Retina (tissue), 1 donor: ENCODE data around the gene COQ3.

ENCODE experiments used
- DNase-seq: peaks from one replicate; pipeline ENCODE4 v3.0.0-alpha.2; 2016

The COQ3 gene

GRCh38 chr6:99393698-99394531, at the start of gene COQ3:
TSS of gene COQ3 (minus strand) at chr6:99394195. CDS start at chr6:99394179, 16 bp downstream.
- DNase-seq, result peak; percentile 95

GRCh38 chr6:99434702-99435530, 40.9 kb upstream of the COQ3 start:
- no peak for DNase-seq

GRCh38 chr6:99432877-99433276, 38.9 kb upstream of the COQ3 start:
- DNase-seq, result peak; percentile 51

- no peak for DNase-seq
Observed at GRCh38 chr6:99431901-99432300, 37.9 kb upstream of the COQ3 start.

GRCh38 chr6:99427988-99428387, 34.0 kb upstream of the COQ3 start:
- DNase-seq, result no peak

- no peak for DNase-seq
Observed at GRCh38 chr6:99426451-99426757, 32.4 kb upstream of the COQ3 start.

- peak; percentile 97 for DNase-seq
Observed at GRCh38 chr6:99425647-99426450, 31.9 kb upstream of the COQ3 start.

- peak; percentile 97 for DNase-seq
Observed at GRCh38 chr6:99424761-99425646, 31.0 kb upstream of the COQ3 start, which contains the start of gene PNISR. TSS of gene PNISR (minus strand) at chr6:99425308. CDS start at chr6:99414659, 10,649 bp downstream.

- DNase-seq, result no peak
Observed at GRCh38 chr6:99424022-99424421, 30.0 kb upstream of the COQ3 start.

- no peak for DNase-seq
Observed at GRCh38 chr6:99422912-99423311, 28.9 kb upstream of the COQ3 start.

GRCh38 chr6:99416892-99417767, 23.1 kb upstream of the COQ3 start:
- no peak for DNase-seq

GRCh38 chr6:99416226-99416625, 22.2 kb upstream of the COQ3 start:
- no peak for DNase-seq

- no peak for DNase-seq
Observed at GRCh38 chr6:99415446-99415845, 21.5 kb upstream of the COQ3 start.

GRCh38 chr6:99412065-99412464, 18.1 kb upstream of the COQ3 start:
- no peak for DNase-seq

- no peak for DNase-seq
Observed at GRCh38 chr6:99409672-99410071, 15.7 kb upstream of the COQ3 start.

- no peak for DNase-seq
Observed at GRCh38 chr6:99407076-99407475, 13.1 kb upstream of the COQ3 start.

- DNase-seq, result no peak
Observed at GRCh38 chr6:99402448-99402847, 8.5 kb upstream of the COQ3 start.

- DNase-seq, result no peak
Observed at GRCh38 chr6:99397287-99397686, 3.3 kb upstream of the COQ3 start.

- no peak for DNase-seq
Observed at GRCh38 chr6:99393366-99393697, 663 bp downstream of the COQ3 start.

- DNase-seq, result no peak
Observed at GRCh38 chr6:99390896-99391295, 3.1 kb downstream of the COQ3 start.

GRCh38 chr6:99384507-99384906, 9.5 kb downstream of the COQ3 start:
- no peak for DNase-seq
